H9 (cell line): Measurements from ENCODE around the gene CAMTA1. TPM values are rescaled to one million over a fixed set of nuclear protein-coding genes. Genes with fewer than 3 reads are reported as not detected.

Experiments
- DNase-seq: peaks from one replicate; pipeline ENCODE4 v3.0.0-alpha.2; 2017
- H2AFZ ChIP-seq: one replicate; pipeline ENCODE4 v1.6.1; 2013; ENCODE audit warnings: mild to moderate bottlenecking, low read length, control low read depth, moderate library complexity
- H2AK5ac ChIP-seq: 2 replicates; pipeline ENCODE4 v1.6.1; 2013; ENCODE audit warnings: low read length, control low read depth, mixed read lengths; ENCODE audit not compliant: insufficient read length
- H2BK120ac ChIP-seq: one replicate; pipeline ENCODE4 v1.6.1; 2013; ENCODE audit warnings: low read depth, mild to moderate bottlenecking, low read length, control low read depth, inconsistent platforms; ENCODE audit not compliant: poor library complexity, severe bottlenecking
- H2BK12ac ChIP-seq: 2 replicates; pipeline ENCODE4 v1.6.1; 2013; ENCODE audit warnings: low read length, control low read depth, mixed read lengths, low read depth; ENCODE audit not compliant: insufficient read length
- H2BK15ac ChIP-seq: 2 replicates; pipeline ENCODE4 v1.6.1; 2013; ENCODE audit warnings: low read depth, low read length, control low read depth
- H2BK20ac ChIP-seq: one replicate; pipeline ENCODE4 v1.6.1; 2013; ENCODE audit warnings: low read depth, mild to moderate bottlenecking, low read length, control low read depth, inconsistent platforms; ENCODE audit not compliant: poor library complexity, severe bottlenecking
- H2BK5ac ChIP-seq: 2 replicates; pipeline ENCODE4 v1.6.1; 2013; ENCODE audit warnings: low read length, control low read depth, mixed read lengths; ENCODE audit not compliant: insufficient read length
- H3K14ac ChIP-seq: 2 replicates; pipeline ENCODE4 v1.6.1; 2013; ENCODE audit warnings: low read length, control low read depth; ENCODE audit not compliant: insufficient read depth
- H3K18ac ChIP-seq: 2 replicates; pipeline ENCODE4 v1.6.1; 2013; ENCODE audit warnings: low read depth, mild to moderate bottlenecking, mixed read lengths, low read length, control low read depth; ENCODE audit not compliant: insufficient read length
- H3K23ac ChIP-seq: 2 replicates; pipeline ENCODE4 v1.6.1; 2013; ENCODE audit warnings: low read length, control low read depth, mixed read lengths, low read depth; ENCODE audit not compliant: insufficient read length
- H3K23me2 ChIP-seq: 2 replicates; pipeline ENCODE4 v1.6.1; 2013; ENCODE audit warnings: low read depth, mild to moderate bottlenecking, mixed read lengths, low read length, control low read depth; ENCODE audit not compliant: insufficient read length, poor library complexity, severe bottlenecking
- H3K27ac ChIP-seq: 2 replicates; pipeline ENCODE4 v1.5.1; 2013; ENCODE audit warnings: low read length, control low read depth, mixed read lengths, low read depth; ENCODE audit not compliant: insufficient read length
- H3K27me3 ChIP-seq: 2 replicates; pipeline ENCODE4 v1.6.1; 2013; ENCODE audit warnings: low read length, control low read depth, inconsistent platforms; ENCODE audit not compliant: insufficient read depth
- H3K4ac ChIP-seq: 2 replicates; pipeline ENCODE4 v1.6.1; 2013; ENCODE audit warnings: low read depth, mild to moderate bottlenecking, control low read depth, inconsistent platforms, low read length, moderate library complexity
- H3K4me1 ChIP-seq: 2 replicates; pipeline ENCODE4 v1.6.1; 2013; ENCODE audit warnings: low read length, control low read depth, inconsistent platforms; ENCODE audit not compliant: insufficient read depth
- H3K4me2 ChIP-seq: 2 replicates; pipeline ENCODE4 v1.6.1; 2013; ENCODE audit warnings: low read length, control low read depth, mixed read lengths; ENCODE audit not compliant: insufficient read length, insufficient read depth
- H3K56ac ChIP-seq: 2 replicates; pipeline ENCODE4 v1.6.1; 2013; ENCODE audit warnings: low read depth, mild to moderate bottlenecking, mixed read lengths, low read length, control low read depth; ENCODE audit not compliant: insufficient read length
- H3K79me1 ChIP-seq: 2 replicates; pipeline ENCODE4 v1.6.1; 2013; ENCODE audit warnings: low read depth, mild to moderate bottlenecking, moderate library complexity, low read length, control low read depth, inconsistent platforms; ENCODE audit not compliant: insufficient read depth, poor library complexity, severe bottlenecking
- H3K79me2 ChIP-seq: 2 replicates; pipeline ENCODE4 v1.6.1; 2013; ENCODE audit warnings: low read length, control low read depth, inconsistent platforms; ENCODE audit not compliant: insufficient read depth
- H3K9ac ChIP-seq: 2 replicates; pipeline ENCODE4 v1.6.1; 2013; ENCODE audit warnings: low read length, control low read depth, mixed read lengths; ENCODE audit not compliant: insufficient read length; ENCODE audit errors: extremely low read depth
- H3K9me3 ChIP-seq: one replicate; pipeline ENCODE4 v1.6.1; 2013; ENCODE audit warnings: low read depth, low read length, inconsistent platforms; ENCODE audit not compliant: control insufficient read depth
- H3T11ph ChIP-seq: one replicate; pipeline ENCODE4 v1.6.1; 2013; ENCODE audit warnings: mild to moderate bottlenecking, low read length, control low read depth, inconsistent platforms
- H4K20me1 ChIP-seq: one replicate; pipeline ENCODE4 v1.6.1; 2013; ENCODE audit not compliant: control insufficient read depth, insufficient read length, insufficient read depth
- H4K5ac ChIP-seq: 2 replicates; pipeline ENCODE4 v1.6.1; 2013; ENCODE audit warnings: low read depth, mild to moderate bottlenecking, mixed read lengths, low read length, control low read depth; ENCODE audit not compliant: insufficient read length
- H4K8ac ChIP-seq: replicated peaks from 2 replicates; pipeline ENCODE4 v1.6.1; 2013; ENCODE audit warnings: low read length, control low read depth, mixed read lengths, low read depth; ENCODE audit not compliant: insufficient read length
- H4K91ac ChIP-seq: 2 replicates; pipeline ENCODE4 v1.6.1; 2013; ENCODE audit warnings: low read depth, mild to moderate bottlenecking, moderate library complexity, mixed read lengths, low read length, control low read depth; ENCODE audit not compliant: insufficient read length
- H3K27ac Mint-ChIP-seq, 3 experiments: 2 replicates in 2 of 3; 3 replicates in 1 of 3; pipeline ENCODE4 v1.8.0; 2020 to 2021; ENCODE audit warnings: mixed read lengths in 3 of 3, mild to moderate bottlenecking in 1 of 3, moderate library complexity in 1 of 3
- H3K27me3 Mint-ChIP-seq: 2 replicates; pipeline ENCODE4 v1.8.0; 2021; ENCODE audit warnings: low read depth, mild to moderate bottlenecking, moderate library complexity, mixed read lengths
- H3K36me3 Mint-ChIP-seq, 3 experiments: 2 replicates in 2 of 3; 3 replicates in 1 of 3; pipeline ENCODE4 v1.8.0; 2020 to 2021; ENCODE audit warnings: low read depth in 3 of 3, mixed read lengths in 3 of 3; ENCODE audit not compliant: insufficient read depth in 1 of 3
- H3K4me1 Mint-ChIP-seq, 2 experiments: 2 replicates each; pipeline ENCODE4 v1.8.0; 2020; ENCODE audit warnings: mixed read lengths in 2 of 2
- H3K4me3 Mint-ChIP-seq, 2 experiments: 2 replicates in 1 of 2; 3 replicates in 1 of 2; pipeline ENCODE4 v1.8.0; 2020 to 2021; ENCODE audit warnings: mild to moderate bottlenecking in 2 of 2, mixed read lengths in 2 of 2, moderate library complexity in 1 of 2
- H3K9me3 Mint-ChIP-seq, 2 experiments: 2 replicates in 1 of 2; 3 replicates in 1 of 2; pipeline ENCODE4 v1.8.0; 2020; ENCODE audit warnings: mild to moderate bottlenecking in 2 of 2, mixed read lengths in 2 of 2, moderate library complexity in 1 of 2
- CTCF ChIP-seq: fragments of 200-600 bp; sonication (generic); conservative IDR thresholded peaks from 3 replicates; pipeline ENCODE4 v1.8.0; 2021; ENCODE audit warnings: antibody characterized with exemption, mild to moderate bottlenecking
- WGBS: extraction: QIAGEN DNeasy Blood & Tissue Kit; methylation state at CpG from one replicate; pipeline ENCODE4 v1.1.7; 2013; ENCODE audit warnings: missing lambda C conversion rate, low lambda C conversion rate, mixed read lengths; ENCODE audit not compliant: insufficient read length; ENCODE audit errors: extremely low coverage; 5-methylcytosine and 5-hydroxymethylcytosine counted together
- total RNA-seq: library from RNA; stranded (reverse); gene quantifications from 2 replicates; pipeline ENCODE4 v1.2.1, GENCODE V29; 2021

The CAMTA1 gene
- total RNA-seq, 1 experiment from 2014 or later = 115 TPM

GRCh38 chr1:7587108-7587772 lies 802.0 kb downstream of the CAMTA1 start:
- no peak overlapping the region for H2AK5ac ChIP-seq
- H2BK12ac ChIP-seq = no peak overlapping the region
- H3K4me2 ChIP-seq = no peak overlapping the region
- H4K5ac ChIP-seq = no peak overlapping the region
- Mint-ChIP-seq H3K9me3 (no peaks in the 10 kb centered on the region), H3K4me1 (peaks cover 0 to 8% of the 10 kb centered on the region in 2 experiments; a peak in 1 of 4 replicates), H3K27me3 (no peaks in the 10 kb centered on the region), H3K36me3 (no peaks in the 10 kb centered on the region), H3K27ac (no peak overlapping the region; a peak in 3 of 7 replicates), H3K4me3 (no peak overlapping the region)
- no peak overlapping the region for H3K56ac ChIP-seq
- no peak overlapping the region for H2BK120ac ChIP-seq
- no peak overlapping the region for H4K8ac ChIP-seq
- no peak overlapping the region for H3K9ac ChIP-seq
- H3K79me2 ChIP-seq = no peaks in the 10 kb centered on the region
- no peak for DNase-seq
- no peak overlapping the region for H2BK5ac ChIP-seq
- no peak overlapping the region for H3T11ph ChIP-seq
- no peak overlapping the region for H4K91ac ChIP-seq
- H3K18ac ChIP-seq = no peak overlapping the region
- no peak overlapping the region for H2AFZ ChIP-seq
- no peaks in the 10 kb centered on the region for H4K20me1 ChIP-seq
- no peak overlapping the region for H3K27ac ChIP-seq
- H3K9me3 ChIP-seq = no peaks in the 10 kb centered on the region
- H2BK20ac ChIP-seq = no peak overlapping the region
- no peaks in the 10 kb centered on the region for H3K27me3 ChIP-seq
- H3K79me1 ChIP-seq = no peaks in the 10 kb centered on the region
- no peak overlapping the region for H3K4ac ChIP-seq
- no peak overlapping the region for H2BK15ac ChIP-seq
- WGBS = no CpG with 5 or more reads among the region's 18 CpGs
- H3K14ac ChIP-seq = no peak overlapping the region
- no peak for TF ChIP-seq CTCF
- H3K23ac ChIP-seq = no peak overlapping the region
- H3K4me1 ChIP-seq = no peaks in the 10 kb centered on the region
- H3K23me2 ChIP-seq = no peaks in the 10 kb centered on the region
